Globus pallidus (tissue), 1 donor: Measurements from ENCODE around the gene HTRA1.

Source experiments
- DNase-seq: peaks from one replicate; pipeline ENCODE4 v3.0.0-alpha.2; 2015; ENCODE audit warnings: low spot score

The HTRA1 gene

DNA sequence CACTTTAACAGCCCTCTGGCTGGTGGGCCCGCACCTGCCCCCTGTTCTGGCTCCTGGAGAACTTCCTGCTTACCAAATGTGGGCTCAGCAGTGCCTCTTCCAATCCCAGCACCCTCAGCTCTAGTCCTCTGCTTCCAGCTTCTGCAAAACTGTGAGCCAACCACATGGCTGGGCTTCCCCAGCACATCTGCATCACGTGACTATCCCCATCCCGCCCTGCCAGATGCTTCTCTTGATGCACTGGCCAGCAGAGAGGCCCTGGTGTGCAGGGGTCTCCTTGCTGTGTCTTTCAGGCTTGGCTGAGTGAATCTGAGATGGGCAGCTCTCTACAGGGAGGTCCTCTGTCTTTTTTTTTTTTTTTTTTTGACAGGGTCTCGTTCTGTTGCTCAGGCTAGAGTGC is 55.4 kb downstream of the HTRA1 start:
- DNase-seq = no peak

DNA sequence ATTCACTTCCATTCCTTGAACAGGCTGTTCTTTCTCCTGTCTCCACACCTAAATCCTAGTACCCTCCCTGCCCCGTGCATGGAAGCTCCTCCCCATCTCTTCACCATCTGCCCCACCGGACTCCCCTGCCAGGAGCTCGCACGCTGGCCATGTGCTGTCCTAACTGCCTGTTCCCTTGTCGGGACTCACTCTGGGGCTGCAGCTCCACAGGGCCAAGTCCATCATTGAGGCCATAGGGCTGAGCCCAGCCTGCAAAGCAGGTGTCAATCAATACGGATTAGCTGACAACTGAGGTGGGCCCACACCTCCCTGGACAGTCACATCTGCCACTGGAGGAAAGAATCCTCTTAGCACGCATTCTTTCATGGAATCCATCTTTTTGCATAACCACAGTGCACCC is 57.8 kb downstream of the HTRA1 start:
- no peak for DNase-seq

DNA sequence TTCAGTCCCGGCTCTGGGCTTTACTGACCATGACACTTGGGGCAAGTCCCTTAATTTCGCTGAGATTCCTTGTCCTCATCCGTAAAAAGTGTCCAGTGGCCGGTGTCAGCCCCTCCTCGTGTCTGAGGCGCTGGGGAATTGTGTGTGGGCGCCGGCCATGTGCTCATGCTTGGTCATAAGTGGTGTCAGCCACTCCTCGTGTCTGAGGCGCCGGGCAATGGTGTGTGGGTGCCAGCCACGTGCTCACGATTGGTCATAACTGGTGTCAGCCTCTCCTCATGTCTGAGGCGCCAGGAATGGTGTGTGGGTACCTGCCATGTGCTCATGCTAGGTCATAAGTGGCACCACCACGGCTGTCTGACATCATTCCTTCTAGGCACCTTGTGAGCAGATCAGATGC is 58.5 kb downstream of the HTRA1 start:
- no peak for DNase-seq

DNA sequence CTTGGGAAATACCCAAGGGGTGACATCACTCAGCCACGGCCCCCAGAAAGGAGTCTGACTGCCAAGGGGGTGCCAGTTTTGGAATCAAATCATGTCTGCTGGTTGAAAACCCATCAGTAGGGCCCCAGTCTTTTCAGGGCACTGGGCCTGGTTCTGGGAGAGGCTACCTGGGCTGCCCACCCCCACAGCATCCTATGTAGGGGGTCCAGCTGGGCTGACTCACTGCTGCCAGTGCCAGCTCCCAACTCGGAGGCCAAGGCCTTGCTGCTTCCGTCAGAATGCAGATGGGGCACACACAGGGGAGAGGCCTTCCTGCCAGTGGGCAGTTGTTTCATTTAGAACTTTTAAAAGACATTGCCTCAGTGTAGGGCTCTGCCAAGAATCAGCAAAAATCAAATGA is 59.7 kb downstream of the HTRA1 start:
- DNase-seq = no peak

DNA sequence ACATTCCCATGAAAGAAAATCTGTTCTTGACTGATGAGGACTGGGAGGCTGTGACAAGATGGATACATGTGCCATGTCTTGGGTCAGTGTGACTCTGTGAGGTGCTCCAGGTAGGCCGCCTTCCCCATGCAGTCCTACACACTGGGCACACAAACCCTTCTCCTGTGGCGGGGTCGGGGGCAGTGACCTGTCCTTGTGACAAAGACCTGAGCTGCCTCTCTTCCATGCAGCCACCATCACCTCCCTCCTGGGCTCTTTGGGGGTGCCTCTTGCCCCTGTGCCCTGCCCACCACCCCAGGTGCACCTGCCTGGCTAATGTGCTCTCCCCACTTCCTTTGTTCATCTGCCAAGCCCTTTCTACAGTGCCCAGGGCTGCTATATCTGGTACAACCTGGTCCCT is 63.5 kb downstream of the HTRA1 start:
- DNase-seq = no peak

DNA sequence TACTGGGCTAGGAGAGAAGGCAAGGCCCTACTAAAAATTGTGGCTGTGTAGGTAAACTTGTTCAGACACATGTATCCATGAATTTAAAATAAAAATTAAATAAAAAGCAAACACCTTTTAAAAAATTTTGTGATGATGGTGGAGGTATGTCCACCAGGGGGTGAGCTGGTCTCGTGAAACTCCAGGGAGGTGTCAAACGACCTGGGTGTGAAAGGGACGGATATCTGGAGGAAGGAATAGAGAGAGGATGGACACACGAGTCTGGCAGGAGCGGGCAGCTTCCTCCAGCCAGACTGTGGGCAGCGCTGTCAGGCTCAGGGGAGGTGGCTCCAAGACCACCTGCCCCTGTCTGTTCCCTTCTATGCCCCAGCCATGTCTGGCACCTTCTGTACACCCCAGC is 64.4 kb downstream of the HTRA1 start:
- DNase-seq = no peak

DNA sequence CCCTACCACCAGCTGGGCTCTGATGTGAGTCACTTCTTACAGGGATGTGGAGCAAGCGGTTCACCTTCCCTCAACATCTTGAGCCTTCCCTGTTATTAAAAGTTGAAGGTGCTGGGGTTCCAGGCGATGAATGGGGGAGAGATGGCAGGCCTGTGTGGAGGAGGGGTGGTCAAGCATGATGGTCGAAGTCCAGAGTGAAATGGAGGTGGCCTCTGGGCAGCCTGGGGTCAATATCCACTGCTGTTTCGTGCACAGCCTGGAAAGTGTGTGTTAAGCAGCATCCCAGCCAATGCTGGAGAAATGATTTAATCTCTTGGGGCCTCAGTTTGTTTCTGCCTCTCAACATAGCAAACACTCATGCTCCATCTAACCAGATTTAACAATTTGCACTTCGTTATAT is 65.5 kb downstream of the HTRA1 start:
- no peak for DNase-seq

DNA sequence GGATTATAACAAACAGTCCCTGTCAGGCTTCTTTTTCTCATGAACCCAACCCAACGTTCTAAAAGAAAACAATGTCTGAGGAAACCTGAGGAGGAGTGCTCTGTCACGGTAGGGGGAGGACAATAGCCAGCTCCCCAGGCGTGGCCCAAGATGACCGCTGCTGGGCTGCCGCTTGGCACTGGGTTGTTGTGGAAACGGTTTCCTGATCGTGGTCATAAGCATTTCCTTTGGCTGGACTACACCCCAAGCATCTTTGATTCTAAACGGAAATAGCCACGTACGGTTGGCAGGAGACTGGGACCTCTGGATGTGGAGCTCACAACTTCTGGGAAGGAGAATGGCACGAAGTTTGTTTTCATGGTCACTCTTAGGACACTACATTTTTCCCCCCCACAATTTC is 68.8 kb downstream of the HTRA1 start:
- DNase-seq = no peak

DNA sequence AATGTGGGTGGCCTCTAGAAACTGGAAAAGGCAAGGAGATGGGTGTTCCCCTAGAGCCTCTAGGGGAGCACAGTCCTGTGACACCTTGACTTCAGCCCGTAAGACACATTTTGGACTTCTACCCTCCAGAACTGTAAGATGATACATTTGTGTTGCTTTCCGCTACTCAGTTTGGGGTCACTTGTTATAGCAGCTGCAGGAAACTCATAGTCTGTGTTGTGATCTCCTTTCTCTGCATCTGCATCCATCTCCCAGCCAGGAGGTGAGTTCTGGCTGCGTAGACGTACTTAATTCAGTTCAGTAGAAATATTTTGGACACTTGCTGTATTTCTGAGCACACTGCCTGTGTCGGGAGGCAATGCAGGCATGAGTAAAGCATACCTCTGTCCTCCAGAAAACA is 69.9 kb downstream of the HTRA1 start:
- DNase-seq = no peak

DNA sequence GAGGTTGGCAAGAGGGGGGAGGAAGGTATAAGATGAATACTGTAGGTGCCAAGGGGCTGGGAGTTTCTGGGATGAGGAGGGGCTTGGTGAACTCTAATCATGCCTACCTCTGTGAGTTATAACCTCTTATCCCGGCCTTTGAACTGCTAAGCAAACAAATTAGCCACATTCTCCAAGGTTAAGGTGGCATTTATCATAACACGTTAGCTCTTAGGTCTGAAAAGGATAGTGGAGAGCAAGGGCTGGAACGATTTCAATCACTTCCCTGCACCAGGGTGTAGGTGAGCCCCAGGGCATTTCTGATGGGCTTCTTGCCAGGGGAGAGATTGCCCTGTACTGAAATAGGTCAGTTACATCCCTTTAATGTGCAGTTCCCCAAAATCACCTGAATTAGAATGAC is 70.6 kb downstream of the HTRA1 start:
- DNase-seq = no peak

DNA sequence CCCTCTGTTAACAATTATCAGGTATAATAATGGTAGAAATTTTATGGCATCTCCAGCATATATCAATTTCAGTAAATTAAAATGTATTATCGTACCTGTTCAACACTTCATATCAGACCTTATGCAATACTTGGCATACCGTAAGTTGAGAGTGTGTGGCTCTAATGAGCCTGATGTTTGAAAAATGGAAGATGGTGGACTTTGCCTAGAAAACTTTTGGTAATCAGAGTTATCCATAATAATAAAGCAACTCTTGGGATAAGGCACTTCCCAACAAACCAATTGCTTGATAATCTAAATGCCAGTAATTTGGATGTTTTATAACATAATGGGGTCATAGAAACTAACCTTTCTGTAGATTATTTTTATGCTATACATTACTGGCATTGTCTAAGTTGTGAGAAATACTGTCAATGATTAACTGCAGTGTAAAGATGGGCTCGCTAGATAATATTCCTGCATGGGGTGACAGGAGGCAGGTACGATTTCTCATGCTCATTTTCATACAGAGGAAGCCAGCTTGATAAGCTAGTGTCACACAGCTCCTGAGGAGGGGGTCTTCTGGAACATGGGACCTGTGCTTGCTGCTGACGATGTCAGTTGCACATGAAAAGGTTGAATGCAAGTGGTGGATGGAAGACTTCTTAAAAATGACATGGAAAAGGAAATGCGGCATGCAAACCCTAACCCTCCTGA is 71.4 kb downstream of the HTRA1 start:
- no peak for DNase-seq

DNA sequence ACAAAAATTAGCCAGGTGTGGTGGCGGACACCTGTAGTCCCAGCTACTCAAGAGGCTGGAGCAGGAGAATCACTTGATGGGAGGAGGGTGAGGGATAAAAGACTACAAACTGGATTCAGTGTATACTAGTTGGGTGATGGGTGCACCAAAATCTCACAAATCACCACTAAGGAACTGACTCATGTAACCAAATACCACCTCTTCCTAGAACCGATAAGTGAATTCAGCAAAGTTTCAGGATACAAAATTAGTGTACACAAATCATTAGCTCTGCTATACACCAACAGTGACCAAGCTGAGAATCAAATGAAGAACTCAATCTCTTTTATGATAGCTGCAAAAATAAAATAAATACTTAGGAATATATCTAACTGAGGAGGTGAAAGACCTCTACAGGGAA is 76.2 kb downstream of the HTRA1 start:
- no peak for DNase-seq

DNA sequence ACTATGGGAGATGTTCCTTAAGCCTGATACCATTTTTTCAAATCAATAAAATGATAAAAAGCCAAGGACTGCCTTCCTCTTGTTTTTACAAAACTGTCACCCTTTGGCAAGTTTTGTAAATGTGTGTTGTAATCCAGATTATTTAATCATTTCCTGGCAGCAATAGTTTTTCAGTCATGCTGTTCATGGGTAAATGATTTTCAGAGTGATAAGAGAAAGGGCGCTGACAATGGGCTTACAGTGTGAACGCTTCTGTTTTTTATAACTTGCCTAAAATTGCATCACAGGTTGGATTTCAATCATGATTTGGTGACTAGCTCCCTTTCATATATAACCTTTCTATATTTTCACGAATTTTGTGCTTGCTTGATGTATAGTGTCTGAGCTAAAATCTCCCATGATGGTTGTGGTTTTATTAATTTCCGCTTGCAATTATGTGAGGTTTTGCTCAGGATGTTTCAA is 80.2 kb downstream of the HTRA1 start:
- no peak for DNase-seq

DNA sequence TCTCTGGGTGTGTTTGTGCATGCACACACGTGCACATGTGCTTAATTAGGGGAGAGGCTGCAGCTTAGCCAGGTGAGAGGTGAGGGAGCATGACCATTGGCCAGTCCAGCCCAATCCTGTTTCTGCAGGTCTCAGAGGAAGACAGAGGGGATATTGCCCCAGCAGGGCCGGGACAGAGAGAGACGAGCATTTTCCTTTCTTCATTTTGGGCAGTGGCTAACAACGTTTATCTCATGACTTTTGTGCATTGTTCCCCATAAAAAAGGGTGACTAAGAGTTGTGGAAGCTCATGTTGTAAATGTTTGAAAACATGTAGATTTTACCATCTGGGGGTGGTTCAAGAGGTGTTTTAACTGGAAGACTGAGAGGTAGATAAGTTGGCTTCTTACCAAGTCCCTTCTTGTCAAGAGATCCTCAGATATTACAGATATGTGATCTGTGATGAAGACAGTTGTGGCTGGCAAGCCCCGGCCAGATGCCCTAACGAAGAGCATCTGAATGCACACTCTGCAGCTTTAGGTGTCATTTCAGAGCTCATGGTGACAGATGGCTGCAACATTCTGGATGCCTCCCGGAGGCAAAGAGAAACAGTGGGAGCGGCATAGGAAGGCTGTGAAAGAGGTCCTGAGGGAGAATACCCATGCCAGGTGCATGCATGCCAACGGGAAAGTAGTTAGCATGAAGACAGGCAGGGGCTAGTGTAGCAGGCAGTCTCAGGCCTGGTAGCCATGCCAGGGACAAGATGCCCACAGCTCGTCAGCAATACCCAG is 82.5 kb downstream of the HTRA1 start:
- DNase-seq = no peak

DNA sequence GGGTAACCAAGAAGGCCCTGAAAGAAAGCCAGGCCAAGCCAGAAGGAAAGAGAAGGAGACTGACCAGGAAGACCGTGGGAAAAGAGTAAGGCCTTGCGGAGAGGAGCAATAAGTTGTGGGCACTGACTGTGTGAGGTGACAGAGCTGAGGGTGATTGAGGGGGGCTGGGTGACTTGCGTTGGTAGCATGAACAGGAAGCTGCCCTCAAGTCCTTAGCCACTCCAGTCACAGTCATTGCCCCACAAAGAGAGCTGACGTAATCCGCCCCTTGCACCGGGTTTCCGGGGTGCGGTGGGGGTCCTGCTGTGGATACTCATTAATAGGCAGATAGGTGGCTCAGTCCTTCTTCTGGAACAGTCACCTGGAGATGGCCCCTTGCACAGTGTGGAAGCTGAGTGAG is 83.1 kb downstream of the HTRA1 start:
- no peak for DNase-seq

DNA sequence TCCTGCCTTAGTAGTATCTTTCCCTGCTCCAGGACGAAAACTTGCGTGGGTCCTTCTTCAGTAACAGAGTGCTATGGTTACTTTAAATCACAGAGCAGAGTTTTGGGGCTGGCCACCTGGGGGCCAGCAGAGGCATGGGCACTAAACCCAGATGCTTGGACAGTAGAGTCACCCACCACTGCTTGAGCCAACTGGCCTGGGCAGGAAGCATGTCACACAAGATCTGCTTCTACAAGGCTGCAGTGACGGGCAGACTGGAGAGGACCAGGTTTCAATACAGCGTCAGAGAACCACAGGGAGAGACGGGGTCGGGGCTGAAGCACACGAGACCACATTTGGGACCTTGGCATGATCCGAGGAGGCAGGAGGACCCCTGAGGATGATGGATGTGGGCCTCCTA is 84.9 kb downstream of the HTRA1 start:
- DNase-seq = no peak

DNA sequence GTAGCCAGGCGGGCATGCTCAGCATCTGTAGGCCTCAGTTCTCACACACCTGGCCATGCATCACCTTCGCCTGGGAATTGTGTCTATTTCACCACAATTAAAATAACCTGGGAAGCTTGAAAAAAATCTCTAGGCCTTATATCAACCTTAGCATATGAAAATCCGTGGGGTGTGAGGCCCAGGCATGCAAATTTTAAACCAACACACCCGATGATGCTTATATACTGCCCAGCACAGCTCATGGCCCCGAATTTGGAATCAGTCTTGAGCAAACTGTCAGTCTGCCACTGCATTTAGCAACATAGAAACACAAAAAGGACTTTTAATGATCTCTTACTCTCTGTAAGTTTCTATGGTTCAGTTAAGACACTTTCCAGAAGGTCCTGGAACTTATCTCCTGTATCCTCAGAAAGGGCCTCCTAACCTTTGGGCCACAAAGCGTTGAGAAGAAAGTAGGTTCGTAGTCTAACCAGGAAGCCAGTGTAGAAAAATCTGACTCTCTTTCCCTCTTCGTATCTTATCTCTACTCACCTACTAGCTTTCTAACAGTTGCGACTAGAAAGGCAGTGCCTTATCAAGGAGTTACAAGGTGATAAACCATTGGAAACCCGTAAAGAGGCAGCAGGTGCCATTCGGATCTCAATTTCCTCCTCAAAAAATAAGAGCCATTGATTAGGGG is 87.2 kb downstream of the HTRA1 start:
- DNase-seq = no peak

DNA sequence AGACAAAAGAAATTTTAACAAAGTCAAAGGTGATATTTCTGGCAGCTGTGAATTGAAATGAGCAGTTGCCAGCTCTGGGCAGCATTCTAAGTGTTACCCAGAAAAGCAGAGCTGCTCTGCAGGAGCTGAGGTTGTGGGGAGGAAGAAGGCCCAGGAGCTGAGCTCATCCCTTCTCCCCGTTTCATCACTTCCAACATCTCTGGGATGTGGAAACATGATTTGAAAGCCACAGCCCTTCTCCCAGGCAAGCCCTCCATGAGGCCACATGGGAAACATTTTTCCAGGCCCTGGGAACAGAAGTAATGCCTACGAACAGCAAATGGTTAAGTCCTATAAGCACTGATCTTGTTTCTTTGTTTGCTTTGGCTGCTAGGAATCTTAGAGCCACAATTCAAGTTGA is 88.3 kb downstream of the HTRA1 start:
- no peak for DNase-seq

DNA sequence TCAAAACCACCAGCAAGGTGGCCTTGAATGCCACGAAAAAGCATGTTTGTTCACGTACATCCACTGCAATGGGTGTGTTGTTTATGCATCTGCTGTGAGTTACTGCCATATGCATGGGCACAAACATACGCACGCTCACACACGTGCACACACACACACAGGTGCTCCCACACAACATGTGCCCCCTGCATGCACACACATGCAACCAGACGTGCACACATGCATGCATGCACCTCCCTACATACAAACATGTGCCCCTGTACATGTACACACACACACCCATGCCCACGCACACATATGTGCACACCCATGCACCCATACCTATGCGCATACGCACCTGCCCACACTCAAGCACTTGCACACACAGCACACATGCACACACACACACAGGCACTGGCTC is 89.1 kb downstream of the HTRA1 start:
- no peak for DNase-seq

DNA sequence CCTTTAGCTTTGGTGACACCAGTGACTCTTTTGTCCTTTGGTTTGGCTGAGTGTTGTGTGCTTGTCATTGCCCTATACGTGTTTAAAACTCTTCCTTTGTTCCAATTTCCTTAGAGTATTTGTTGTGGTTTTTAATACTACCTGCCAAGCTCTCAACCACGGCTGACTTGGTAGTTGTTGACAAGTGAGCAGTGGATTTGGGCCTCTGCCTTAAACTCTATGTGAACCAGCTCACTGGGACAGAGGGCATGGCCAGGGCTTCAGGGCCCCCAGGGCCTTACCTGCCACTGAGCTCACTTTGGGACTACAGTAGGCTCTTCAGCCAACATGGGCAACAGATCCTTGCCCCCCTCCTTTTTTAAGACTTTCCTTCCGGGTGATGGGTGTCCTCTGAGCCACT is 89.6 kb downstream of the HTRA1 start:
- no peak for DNase-seq

DNA sequence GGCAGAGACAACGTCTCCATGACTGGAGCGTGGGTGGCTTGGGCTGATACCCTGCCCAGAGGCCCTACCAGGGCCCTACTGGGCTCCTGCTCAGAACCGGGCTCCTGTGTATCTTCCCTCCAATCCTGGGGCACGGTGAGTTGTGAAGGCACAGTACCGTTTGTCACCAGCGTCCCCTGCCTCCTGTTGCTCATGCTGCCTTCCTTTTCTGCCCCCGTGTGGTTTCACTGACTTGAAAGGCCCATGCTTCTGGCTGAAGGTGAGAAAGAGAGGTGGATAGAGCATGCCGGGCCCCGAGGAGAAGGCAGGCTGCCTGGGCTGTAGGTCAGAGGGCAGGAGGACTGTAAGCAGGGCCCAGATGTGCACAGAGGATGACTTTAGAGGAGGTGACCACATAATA is 90.1 kb downstream of the HTRA1 start:
- DNase-seq = no peak

DNA sequence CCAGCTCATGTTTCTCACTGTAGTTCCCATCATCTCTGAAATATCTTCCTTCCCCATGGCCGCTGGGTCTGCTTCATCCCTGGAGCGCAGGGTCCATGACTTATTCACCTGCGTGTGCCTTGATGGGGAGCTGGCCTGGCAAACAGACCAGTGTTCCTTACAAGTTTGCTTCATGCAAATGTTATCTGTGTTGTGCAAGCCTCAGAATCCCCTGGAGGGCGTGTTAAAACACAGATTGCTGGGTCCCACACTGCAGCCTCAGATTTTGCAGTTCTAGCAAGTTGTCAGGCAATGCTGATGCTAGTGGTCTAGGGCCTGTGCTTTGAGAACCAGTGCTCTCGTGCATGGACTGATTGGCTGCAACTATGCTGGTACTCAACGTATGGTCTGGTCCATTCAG is 92.0 kb downstream of the HTRA1 start:
- no peak for DNase-seq
